Activated CD4-positive, alpha-beta T cell treated with anti-CD3 and anti-CD28 coated beads, Interleukin-2, amount 50 U/mL, for 48 hours (primary cell): ENCODE measurements around the gene IKBIP.
"Not testable (repeated sequence)": the region's sequence is repeated elsewhere in the genome, so short reads cannot be mapped to it uniquely, and the experiment has no call there.

Source experiments
- DNase-seq, 2 experiments: peaks; one replicate each; pipeline ENCODE4 v3.0.0-alpha.2; 2020

IKBIP gene, protein sequence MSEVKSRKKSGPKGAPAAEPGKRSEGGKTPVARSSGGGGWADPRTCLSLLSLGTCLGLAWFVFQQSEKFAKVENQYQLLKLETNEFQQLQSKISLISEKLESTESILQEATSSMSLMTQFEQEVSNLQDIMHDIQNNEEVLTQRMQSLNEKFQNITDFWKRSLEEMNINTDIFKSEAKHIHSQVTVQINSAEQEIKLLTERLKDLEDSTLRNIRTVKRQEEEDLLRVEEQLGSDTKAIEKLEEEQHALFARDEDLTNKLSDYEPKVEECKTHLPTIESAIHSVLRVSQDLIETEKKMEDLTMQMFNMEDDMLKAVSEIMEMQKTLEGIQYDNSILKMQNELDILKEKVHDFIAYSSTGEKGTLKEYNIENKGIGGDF

DNA sequence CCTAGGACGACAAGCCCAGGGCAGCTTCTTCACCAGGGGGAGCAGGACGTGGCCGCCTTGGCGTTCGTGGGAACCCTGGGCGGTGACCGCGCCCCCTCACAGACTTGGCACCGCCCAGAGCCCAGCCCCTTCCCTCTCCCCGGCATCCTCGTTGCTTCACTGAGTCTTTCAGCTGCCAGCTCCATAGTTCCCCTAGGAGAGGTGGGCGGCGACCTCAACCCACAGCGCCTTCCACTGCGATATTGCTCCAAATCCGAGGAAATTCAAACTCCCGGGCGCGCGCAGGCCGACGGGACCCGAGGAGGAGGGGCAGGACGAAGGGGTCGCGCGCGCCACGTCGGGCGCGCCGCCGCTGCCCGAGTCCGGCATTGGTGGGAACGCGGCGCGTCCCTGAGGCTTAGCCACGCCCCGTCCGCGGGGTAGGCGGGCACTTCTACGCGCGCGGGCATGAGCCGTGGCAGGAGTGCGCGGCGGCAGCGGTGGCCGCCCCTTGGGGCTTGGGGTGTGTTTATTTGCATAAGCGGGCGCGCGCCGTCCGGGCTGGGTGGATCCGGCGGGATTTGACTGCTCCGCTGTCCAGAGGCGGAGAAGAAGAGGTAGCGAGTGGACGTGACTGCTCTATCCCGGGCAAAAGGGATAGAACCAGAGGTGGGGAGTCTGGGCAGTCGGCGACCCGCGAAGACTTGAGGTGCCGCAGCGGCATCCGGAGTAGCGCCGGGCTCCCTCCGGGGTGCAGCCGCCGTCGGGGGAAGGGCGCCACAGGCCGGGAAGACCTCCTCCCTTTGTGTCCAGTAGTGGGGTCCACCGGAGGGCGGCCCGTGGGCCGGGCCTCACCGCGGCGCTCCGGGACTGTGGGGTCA lies at the start of gene IKBIP, which contains the start of gene APAF1:
IKBIP (minus strand) TSS at position 77 of the 860 bp plus-strand sequence. CDS start 87 bp downstream, outside the sequence.
APAF1 (plus strand) TSS at position 579 of the 860 bp plus-strand sequence. CDS start 3,070 bp downstream, outside the sequence.
- DNase-seq = peak; percentile 98

- DNase-seq = no peak
Observed at GRCh38 chr12:98691351-98691750, 46.8 kb upstream of the IKBIP start.

DNA sequence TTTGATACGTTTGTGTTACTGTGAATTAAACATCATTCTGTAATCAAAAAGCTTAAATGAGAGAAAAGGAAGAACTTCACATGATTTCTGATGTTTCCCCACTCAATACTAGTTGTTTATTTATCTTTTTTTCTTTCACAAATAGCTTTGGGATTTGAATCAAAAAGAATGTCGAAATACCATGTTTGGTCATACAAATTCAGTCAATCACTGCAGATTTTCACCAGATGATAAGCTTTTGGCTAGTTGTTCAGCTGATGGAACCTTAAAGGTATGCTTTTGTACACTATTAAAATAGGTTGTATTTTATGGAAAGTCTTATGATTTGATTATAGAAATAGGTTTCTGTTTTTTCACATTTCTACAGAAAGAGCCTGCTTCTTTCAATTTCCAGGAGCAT lies 42.0 kb upstream of the IKBIP start:
- DNase-seq = no peak

DNA sequence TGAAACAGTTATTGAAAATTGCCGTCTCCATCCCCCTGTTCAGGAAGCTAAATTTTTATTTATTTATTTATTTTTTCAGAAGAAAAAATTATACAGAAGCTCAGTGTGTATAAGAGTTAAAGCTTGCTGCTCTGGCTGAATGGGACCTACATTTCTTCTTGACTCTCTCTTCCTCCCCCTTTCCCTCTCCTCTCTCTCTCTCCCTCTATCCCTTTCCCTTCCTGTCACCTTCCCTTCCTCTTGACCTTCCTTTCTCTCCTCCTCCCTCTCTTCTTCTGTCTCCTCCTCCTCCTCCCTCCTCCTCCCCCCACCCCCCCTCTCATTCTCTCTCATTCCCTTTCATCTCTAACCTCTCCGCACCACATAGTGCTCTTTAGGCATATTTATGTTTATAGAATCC lies 39.6 kb upstream of the IKBIP start:
- DNase-seq = no peak

- DNase-seq = no peak
Observed at GRCh38 chr12:98679611-98680005, 35.0 kb upstream of the IKBIP start.

DNA sequence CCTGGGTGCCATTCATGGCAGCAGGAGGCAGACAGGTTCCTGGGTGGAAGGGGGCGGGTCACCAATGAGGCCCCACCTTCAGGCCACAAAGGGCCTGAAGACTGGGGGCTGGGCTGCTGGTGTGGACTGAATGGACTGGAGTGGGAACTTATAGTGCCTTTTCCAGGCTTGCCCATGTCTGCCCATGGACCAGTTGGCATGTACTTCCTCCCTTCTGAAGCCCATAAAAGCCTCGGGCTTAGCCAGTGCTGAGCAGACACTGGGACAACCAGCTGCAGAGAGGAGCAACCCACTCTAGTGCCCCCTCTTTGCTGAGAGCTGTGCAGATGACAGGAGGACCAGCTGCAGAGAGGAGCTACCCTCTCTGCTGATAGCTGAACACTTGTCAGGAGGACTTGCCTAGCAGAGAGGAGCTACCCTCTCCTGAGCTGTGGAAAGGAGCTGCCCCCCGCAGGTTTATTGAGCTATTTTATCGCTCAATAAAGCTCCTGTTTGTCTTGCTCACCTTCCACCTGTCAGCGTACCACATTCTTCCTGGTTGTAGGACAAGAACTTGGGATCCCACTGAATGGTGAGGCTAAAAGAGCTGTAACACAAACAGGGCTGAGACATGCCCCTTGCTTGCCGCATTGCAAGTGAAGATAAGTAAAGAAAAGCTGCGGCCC lies 34.5 kb upstream of the IKBIP start:
- DNase-seq = no peak

DNA sequence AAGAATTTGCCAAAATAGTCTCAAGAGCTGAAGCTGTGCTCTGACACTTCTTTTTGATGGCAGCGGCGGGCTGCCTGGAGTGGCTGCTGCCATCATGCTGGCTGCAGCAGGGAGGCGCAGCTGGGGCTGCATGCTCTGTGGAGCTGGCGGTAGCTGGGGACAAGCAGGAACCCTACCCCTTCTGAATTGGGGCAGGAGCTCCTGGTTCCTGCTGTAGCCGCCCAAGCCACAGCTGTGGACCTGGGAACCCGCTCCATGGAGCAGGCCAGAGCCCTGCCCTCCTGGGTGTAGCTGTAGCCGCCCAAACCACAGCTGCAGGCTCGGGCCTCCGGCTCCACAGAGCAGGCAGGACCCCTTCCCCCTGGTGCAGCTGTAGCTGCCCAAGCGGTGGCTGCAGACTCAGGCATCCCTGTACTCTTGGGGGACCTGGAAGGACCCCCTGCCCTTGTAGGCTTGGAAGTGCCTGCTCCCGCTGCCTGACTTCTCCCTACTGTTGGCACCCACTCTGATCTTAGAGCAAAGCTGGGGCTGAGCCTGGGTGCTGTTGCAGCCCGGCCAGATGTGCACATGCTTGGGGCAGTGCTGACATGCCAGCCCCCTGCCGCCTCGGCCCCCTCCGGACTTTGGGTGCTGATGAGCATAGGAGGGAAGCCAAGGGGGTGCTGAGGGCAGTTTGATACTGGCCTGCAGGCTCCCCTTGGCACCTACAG lies 33.8 kb upstream of the IKBIP start:
- DNase-seq = no peak

DNA sequence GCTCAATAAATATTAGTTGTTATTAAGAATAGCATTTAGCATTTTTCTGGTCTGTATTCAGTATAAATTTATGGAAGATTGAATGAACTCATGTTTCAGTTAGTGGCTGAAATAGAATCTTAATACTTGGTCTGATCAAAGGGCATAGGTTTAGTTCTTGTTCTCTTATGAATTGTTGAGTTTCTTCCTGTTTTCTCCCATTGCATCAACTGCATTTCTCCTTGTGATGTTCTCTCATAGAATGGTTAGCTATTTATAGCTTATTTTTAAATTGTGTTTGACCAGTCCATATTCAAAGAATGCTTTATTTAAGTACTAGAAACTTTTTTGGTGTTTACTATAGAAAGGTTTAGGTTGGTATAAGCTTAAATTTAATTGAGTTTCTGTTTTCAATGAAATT lies 30.3 kb upstream of the IKBIP start:
- no peak for DNase-seq

- no peak for DNase-seq
Observed at GRCh38 chr12:98671459-98671858, 26.9 kb upstream of the IKBIP start.

GRCh38 chr12:98669751-98670150 lies 25.2 kb upstream of the IKBIP start:
- DNase-seq = no peak

DNA sequence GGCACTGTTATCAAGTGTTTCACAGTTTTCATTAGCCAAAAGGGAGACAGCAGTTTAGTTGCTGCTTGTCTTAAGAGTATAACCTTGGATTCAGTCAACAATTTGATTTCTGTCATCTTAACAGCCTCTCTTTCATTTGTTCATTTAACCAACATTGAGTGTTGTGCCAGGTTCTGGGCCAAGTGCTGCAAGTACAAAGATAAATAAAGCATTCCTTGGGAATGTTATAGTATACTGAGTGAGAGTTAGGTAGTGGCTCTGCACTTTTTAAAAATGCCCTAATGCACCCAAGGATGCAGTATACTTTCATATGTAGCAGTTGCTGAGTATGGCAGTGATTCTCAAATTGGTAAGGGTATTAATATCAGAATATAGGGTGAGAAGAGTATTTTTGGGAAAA lies 15.9 kb upstream of the IKBIP start:
- no peak for DNase-seq

DNA sequence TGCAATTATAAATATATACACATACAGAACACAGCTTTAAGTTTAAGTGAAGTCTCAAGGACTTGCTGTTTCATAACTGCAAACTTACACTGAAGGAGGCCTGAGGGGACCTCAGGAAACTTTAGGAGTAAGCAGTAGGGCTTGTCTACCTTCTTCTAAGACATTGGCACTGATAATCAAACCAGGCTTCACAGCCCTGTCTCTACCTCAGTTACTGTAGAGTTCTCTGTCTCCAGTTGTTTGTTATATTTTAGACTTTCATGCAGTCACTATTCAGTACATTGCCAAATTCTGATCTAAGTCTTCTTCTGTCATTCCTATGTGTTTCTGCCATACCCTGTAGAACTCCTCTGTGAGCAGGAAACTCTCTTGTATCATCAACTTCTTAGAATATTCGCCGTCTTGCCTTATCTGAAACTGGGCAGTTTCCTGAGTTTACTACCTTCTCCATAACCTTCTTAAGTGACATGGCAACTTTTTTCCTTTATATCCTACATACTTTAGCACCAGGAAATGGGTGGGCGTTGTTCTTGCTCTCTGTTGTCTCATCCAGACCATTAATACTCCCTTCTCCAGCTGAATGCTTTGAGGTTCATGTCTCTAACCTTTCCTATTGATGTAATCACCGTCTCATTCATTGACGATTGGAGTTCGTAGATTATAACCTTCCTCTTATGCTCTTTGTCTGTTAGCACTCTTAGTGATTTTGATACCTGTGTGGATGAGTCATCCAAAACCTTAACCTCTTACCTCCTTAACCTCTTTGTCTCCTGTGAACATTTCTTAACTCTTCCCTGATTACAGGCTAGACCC lies 11.9 kb upstream of the IKBIP start:
- no peak for DNase-seq

DNA sequence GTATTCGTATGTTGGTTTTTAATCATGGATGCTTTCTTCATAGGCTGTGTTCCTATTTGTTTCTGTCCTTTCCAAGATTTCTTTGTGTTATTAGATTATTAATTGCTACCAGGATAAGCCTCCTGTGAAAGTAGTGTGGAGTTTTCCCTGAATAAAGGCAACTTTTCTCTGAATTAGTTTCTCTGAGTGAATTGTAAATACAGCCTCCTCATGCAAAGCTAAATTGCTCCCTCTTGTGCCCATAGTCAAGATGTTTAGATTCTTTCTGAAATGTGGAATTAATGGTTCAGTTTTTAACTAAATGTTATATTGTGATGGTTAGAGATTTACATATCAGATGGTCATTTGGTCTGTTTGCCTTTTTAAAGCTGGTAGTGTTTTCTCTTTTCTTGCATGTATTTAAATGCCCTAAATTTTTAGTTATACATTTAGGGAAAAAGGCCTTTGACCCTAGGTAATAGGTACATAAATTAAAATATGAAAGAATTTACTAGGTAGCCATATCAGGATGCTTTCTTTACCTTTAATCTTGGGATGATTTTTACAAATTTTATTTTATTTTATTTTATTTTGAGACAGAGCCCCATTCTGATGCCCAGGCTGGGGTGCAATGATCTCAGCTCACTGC lies 9.4 kb upstream of the IKBIP start:
- no peak for DNase-seq

DNA sequence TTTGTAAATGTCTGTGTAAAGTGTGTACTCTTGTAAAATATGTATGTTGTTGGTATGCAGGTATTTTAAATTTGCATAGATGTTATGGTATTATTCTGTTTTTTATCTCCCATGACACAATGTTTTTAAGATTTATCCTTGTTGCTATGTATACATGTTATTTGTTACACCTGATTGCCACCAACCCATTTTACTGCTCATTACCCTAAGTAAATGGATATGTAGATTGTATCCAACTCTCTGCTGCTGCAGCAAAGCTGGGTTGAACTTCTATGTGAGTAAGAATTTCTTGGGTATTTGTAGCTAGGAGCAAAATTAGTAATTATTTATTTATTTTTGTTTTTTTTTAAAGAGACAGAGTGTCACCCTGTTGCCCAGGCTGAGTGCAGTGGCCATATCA lies 6.7 kb upstream of the IKBIP start:
- no peak for DNase-seq

DNA sequence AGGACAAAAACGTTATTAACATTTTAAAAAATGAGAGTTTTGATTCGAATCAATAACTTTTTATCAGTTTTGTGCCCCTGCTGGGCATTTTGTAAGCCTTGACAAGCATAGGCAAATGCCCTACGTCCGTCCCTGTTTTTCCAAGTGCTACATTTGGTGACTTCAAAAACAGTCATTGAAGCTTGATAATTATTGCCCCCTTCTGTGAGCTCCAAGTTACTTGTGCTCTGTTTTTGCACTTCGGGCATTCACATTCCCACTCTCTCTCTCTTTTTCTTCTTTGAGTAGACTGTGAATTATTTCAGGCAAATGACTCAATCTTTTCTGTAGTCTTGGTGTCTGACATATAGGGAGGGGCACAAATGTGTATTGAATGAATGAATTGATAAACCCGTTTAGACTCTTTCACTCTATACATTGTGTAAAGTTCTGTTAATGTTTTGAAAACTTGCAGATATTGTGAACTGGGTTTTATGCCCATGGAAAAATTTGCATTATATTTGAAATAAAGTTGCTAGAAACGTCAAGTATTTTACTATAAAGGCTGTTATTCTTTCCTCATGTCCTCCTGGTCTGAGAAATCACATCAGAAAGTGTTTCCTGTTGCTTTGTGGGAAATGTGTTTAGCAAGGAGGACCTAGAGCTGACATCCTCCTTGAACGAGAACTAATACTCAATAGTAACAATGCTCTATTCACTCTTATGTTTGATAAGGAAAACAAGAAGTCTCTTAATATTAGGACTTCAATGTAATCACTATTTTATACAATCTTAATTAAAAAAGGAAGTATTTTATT lies 1.9 kb upstream of the IKBIP start:
- no peak for DNase-seq

DNA sequence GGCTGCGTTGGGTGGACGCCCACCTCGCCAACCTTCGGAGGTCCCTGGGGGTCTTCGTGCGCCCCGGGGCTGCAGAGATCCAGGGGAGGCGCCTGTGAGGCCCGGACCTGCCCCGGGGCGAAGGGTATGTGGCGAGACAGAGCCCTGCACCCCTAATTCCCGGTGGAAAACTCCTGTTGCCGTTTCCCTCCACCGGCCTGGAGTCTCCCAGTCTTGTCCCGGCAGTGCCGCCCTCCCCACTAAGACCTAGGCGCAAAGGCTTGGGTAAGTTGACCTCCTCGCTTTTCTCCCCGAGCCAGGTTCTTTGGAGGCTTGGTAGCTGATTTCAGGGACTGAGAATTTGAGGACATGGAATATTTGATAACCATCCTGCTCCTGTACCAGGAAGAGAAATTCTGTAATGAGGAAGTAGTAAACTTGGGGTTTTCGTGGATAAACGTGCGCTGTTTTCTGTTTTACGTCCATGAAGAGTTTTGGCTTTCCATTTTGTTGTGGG lies 1.0 kb upstream of the IKBIP start:
- peak in 1 of 2 experiments; percentile 27 for DNase-seq

GRCh38 chr12:98644433-98644711 lies 216 bp downstream of the IKBIP start:
- DNase-seq = no peak

GRCh38 chr12:98642801-98643200 lies 1.8 kb downstream of the IKBIP start:
- DNase-seq = not testable (repeated sequence)

DNA sequence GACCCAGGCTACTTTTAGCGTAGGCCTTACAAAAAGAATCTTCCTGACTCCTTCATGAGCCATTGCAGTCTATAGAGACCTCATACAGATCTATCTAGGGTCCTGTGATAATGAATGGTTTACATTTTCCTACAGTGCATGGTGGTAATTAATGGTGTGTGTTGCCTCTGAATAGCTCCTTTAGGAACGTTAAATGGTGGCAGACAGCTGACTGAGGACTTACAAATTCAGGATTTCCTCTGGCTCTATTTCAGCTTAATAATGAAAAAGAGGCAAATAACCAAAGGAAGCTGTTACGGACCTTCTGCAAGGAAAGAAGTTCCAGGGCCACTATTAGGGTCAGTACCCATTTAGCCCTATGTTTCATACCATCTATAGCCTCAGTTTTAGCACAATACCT lies 5.1 kb downstream of the IKBIP start:
- DNase-seq = no peak

GRCh38 chr12:98638009-98638408 lies 6.6 kb downstream of the IKBIP start:
- no peak for DNase-seq

DNA sequence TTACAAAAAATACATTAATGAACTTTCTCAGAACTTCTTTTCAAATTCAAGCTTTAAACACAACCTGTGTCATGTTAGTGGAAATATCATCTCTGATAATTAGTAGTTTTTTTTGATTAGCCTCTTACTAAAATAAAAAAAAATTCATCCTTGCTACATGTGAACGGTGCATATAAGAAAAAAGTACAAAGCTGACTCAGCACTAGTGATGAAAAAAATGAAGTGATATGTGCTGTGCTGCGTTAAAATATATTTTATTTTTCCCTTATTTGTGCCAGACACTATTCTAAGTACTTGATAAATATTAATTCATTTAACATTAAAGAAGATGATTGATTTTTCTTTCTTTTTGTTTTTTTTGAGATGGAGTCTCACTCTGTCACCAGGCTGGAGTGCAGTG lies 7.5 kb downstream of the IKBIP start:
- DNase-seq = no peak
